ENCODE measurements around the gene PGLYRP3.
"Not testable (repeated sequence)": the region's sequence is repeated elsewhere in the genome, so short reads cannot be mapped to it uniquely, and the experiment has no call there.

The PGLYRP3 gene

DNA sequence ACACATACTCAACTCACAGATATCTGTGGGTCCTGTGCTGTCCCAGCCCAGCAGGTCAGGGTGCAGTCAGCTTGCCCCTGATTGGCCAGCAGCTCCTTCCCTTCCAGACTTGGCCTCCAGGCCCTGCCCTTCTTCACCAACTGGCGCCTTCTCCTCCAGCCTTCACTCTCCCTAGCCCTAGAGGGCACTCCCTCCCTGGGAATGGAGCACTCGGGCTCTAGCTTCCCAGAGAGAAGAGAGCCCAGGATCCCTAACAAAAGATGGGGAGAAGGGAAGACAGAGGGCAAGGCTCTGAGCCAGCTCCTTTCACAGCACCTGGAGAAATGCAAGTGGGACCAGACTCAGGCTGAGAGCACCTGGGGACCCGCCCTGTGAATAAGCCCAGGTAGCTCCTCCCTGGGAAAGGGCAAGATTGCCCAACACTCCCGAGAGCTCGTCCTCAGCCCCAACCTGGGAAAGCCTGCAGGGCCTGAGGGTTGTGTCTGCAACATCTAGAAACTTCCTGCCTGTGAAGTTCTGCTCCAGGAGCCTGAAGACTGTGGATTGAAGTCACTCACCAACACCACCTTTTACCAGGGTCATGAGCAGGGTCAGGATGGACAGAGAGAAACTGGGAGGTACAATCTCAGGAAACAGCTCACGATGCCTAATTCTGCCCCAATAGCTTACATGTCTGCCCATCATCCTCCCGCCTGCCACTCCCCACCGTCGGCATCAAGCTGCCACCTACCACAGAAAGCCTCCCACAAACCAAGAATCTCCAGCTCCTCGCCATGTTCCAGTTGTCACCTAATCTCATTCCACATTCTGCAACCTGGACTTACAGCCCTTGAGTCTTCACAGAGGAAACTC lies 36.0 kb upstream of the PGLYRP3 start, which contains the start of gene PGLYRP4:
TSS of gene PGLYRP4 (minus strand) at position 331 of the 852 bp plus-strand sequence. CDS start 909 bp downstream, outside the sequence.
- no peak for DNase-seq

DNA sequence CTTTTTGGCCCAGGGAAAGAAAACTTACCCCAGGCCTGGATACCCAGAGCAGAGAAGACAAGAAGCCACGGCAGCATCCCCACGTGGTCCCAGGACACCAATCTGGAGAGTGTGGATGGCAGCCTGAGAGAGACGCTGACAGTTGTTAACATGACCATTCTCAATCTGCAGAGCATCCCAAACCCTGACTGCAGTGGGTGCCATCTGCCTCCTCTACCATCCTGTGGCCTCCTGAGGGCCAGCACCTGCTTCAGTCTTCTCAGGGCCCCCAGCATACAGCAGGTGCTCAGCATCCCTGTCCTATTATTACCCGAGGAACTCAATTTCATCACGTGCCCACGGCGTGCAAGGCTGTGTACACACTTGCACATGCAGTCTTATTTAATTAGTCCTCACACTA lies 35.1 kb upstream of the PGLYRP3 start:
- no peak for DNase-seq

- DNase-seq, result not testable (repeated sequence)
Observed at GRCh38 chr1:153347049-153347448, 34.3 kb upstream of the PGLYRP3 start.

DNA sequence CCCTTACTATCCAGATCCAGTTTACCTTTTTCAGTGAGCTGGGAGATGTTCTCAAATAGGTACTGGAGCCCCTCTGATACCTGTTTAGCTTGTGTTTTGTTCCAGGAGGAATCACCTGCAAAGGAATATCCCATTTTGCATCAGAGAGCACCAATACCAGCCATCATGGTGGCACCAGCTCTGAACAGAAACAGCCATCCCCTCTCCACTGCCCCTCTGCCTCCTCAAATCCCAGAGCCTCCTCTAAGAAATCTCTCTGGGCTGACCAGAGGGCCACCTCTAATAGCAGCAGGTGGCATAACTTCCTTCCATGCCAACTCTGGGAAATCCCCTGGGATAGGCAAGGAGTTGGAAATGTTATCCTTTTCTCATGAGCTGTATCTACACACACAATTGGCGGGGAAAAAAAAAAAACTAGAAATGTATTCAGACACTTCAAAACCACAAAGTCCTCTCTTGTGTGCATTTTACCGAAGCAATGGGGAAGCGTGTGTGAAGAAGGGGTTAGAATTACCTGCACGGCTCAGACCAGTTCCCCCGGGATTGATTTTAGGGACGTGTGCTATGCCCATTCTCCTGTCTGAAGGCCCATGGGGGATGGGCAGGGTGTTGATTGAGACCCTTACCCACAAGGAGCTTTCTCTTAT lies 33.4 kb upstream of the PGLYRP3 start:
- DNase-seq, result no peak

- no peak for DNase-seq
Observed at GRCh38 chr1:153345187-153346076, 32.7 kb upstream of the PGLYRP3 start.

DNA sequence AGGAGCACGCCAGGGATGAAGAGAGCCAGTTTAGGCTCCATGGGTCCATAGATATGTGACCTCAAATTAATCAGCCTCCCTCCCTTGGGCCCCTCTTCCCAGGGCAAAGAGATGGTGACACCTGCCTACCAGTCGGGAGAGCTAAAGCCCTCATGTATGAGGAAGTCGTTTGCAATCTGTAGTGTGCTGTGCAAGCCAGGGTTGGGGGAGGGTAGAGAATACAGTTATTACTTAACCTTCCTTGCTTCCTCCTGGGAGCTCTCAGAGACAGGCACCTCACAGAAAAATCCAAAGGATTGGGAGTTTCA lies 31.9 kb upstream of the PGLYRP3 start:
- DNase-seq, result no peak

GRCh38 chr1:153343811-153344717 lies 31.3 kb upstream of the PGLYRP3 start:
- DNase-seq, result no peak

- no peak for DNase-seq
Observed at GRCh38 chr1:153343040-153343681, 30.4 kb upstream of the PGLYRP3 start.

DNA sequence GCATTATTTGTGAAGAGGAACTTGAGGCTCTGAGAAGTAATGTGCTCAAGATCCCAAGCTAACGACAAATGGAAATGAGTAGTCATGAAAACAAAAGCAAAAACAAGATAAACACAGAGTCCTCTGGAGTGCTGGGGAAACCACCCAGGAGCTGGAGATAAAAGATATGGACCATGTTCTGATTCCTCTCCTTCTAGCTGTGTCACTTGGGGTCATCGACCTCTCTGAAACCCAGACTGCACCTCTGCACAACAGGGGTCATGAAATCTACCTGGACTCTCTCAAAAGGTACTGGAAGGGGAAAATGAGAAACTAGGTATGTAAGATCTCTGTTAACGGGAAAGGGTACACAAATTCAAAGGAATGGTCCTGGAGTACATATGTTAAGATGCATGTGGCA lies 29.4 kb upstream of the PGLYRP3 start:
- no peak for DNase-seq

DNA sequence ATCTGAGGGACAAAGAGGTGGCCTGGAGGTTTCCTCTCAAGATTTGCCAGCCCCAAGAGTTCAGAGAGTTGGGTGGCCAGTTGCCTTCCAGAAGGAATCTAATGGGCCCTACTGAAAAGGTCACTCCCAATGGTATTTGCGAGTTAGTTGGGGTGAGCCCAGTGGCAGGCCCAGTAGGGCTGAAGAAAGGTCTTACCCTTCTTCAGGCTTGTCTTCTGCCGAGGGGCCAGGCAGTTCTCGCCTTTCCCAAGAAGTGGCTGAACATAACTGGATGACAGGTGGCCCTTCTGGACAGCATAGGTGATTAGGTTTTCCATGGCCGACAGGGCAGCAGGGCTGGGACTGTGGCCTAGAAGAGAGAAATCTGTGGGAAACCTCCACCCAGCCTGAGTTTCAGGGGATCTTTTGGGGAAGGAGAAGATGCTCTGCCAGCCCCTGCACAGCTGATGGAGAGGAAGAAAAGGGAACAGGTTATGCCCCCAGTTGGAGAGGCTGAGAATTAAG lies 28.7 kb upstream of the PGLYRP3 start:
- no peak for DNase-seq

DNA sequence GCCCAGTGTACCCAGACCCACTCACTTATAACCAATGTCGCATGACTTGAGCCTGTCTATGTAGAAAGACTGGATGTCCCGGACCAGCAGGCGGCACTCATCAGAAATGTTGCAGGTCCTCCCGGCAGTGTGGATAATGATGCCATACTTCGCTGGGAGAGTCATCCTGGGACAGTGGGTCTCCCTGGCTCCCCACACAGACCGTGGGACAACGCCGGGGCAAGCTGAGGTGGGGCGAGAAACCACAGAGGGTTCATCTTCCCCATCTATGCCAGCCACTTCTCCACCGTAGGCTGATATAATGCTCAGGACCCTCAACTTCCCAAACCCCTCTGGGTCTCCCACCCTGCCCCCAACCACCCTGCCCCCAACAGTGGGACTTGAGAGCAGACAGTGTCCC lies 27.6 kb upstream of the PGLYRP3 start:
- DNase-seq, result no peak

- DNase-seq, result no peak
Observed at GRCh38 chr1:153339802-153340201, 27.1 kb upstream of the PGLYRP3 start.

DNA sequence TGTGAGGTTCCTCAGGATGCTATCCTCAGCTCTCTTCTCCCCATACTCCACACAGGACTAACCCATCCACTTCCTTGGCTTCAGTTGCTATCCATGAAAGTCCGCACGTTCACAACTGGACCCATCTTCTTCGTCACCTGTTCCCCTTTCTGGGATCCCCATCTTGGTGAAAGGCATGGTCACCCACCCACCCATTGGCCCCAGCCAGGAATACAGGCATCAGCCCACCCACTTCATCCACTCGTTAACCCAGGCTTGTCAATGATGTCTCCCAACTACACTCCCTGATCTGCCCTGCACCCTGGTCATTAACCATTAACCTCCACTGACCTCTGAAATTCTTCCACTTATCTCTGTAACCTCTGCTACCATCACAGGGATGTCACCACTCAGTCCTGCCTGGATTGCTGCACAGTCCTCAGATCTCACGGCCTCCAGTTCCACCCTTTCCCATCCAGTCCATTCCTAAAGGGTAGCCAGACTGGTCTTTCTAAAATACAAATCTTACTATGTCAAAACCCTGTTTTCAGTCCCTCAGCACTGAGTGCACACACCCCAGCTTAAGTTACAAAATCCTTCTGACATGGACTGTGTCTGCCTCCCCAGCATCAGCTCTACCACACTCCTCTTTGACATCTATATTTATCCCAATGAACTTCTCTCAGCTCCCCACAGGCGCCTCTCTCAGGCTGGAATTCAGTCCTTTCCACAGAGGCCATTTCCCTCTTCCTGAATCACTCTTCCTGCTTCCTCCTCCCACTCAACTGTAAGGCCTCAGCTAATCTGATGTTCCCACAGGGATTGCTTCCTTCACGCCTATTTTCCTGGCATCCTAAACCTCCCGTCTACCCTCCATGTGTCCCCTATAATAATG lies 25.5 kb upstream of the PGLYRP3 start:
- no peak for DNase-seq

GRCh38 chr1:153336650-153337049 lies 23.9 kb upstream of the PGLYRP3 start:
- DNase-seq, result no peak

- no peak for DNase-seq
Observed at GRCh38 chr1:153333902-153334301, 21.1 kb upstream of the PGLYRP3 start.

GRCh38 chr1:153324912-153325311 lies 12.2 kb upstream of the PGLYRP3 start:
- DNase-seq, result no peak

- DNase-seq, result no peak
Observed at GRCh38 chr1:153322568-153322967, 9.8 kb upstream of the PGLYRP3 start.

GRCh38 chr1:153318145-153318544 lies 5.4 kb upstream of the PGLYRP3 start:
- DNase-seq, result not testable (repeated sequence)

GRCh38 chr1:153316013-153316412 lies 3.3 kb upstream of the PGLYRP3 start:
- DNase-seq, result not testable (repeated sequence)

DNA sequence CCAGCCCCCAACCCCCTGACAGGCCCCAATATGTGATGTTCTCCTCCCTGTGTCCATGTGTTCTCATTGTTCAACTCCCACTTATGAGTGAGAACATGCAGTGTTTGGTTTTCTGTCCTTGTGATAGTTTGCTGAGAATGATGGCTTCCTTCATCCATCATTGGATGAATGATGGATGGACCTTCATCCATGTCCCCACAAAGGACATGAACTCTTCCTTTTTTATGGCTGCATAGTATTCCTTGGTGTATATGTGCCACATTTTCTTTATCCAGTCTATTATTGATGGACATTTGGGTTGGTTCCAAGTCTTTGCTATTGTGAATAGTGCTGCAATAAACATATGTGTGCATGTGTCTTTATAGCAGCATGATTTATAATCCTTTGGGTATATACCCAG lies 1.6 kb upstream of the PGLYRP3 start:
- not testable (repeated sequence) for DNase-seq

Data from effector CD4-positive, alpha-beta T cell (primary cell).